AG04450 (cell line): Measurements from ENCODE around the gene ARHGAP42. TPM values are rescaled to one million over a fixed set of nuclear protein-coding genes. Genes with fewer than 3 reads are reported as not detected.

ENCODE experiments used
- CTCF ChIA-PET: fragments of 300-600, 350-600 bp; formaldehyde crosslinking; extraction: SDS; loops from one replicate; lab custom pipeline; 2022; ENCODE audit warnings: antibody characterized with exemption, inconsistent platforms; lab: Charles Lee
- POLR2A ChIA-PET: fragments of 350-600 bp; formaldehyde crosslinking; extraction: SDS; loops from one replicate; lab custom pipeline; 2021; ENCODE audit warnings: antibody characterized with exemption, inconsistent platforms; lab: Yijun Ruan, JAX
- DNase-seq: peaks from one replicate; pipeline ENCODE4 v3.0.0-alpha.2; 2011; ENCODE audit warnings: low read depth, low spot score
- H3K27ac ChIP-seq: one replicate; pipeline ENCODE4 v1.5.1; 2012; ENCODE audit warnings: low read depth, low read length, control low read depth
- H3K27me3 ChIP-seq: one replicate; pipeline ENCODE4 v1.6.0; 2012; ENCODE audit warnings: low read length; ENCODE audit not compliant: control insufficient read depth, insufficient read depth
- H3K4me3 ChIP-seq: 2 replicates; pipeline ENCODE4 v1.5.1; 2011; ENCODE audit warnings: mild to moderate bottlenecking, low read depth, low read length, control low read depth
- H3K9me3 ChIP-seq: 2 replicates; pipeline ENCODE4 v1.5.1; 2012; ENCODE audit warnings: low read length; ENCODE audit not compliant: control insufficient read depth, insufficient read depth
- CTCF ChIP-seq: IDR thresholded peaks from 2 replicates; pipeline ENCODE4 v1.5.1; 2011; ENCODE audit warnings: low read depth, low read length, control low read depth, inconsistent platforms
- polyA plus RNA-seq: library from polyadenylated mRNA; depleted of rRNA; stranded (reverse); fragments of >200 nt; gene quantifications from 2 replicates; pipeline ENCODE4 v1.2.3, GENCODE V29; 2011

ARHGAP42 gene
- polyA plus RNA-seq, 1 experiment = 9.0 TPM

- no peak overlapping the region for H3K4me3 ChIP-seq
- CTCF ChIA-PET = no interaction called here
- POLR2A ChIA-PET = no interaction called here
- no peaks in the 10 kb centered on the region for H3K9me3 ChIP-seq
- no peak for DNase-seq
- TF ChIP-seq CTCF = no peak
- no peak overlapping the region for H3K27ac ChIP-seq
- no peaks in the 10 kb centered on the region for H3K27me3 ChIP-seq
These were observed 253.9 kb downstream of the ARHGAP42 start for GRCh38 chr11:100941033-100941432.

GRCh38 chr11:100942016-100942415 lies 254.9 kb downstream of the ARHGAP42 start:
- ChIA-PET POLR2A (interaction anchor here (0.5 kb wide), 1 partner anchor 84 kb away, joined by 7 read pairs; no protein-coding TSS in a partner anchor), CTCF (interaction anchor here (2.1 kb wide), 1 partner anchor 11 kb away, joined by 5 read pairs; no protein-coding TSS in a partner anchor)
- no peak for DNase-seq
- H3K4me3 ChIP-seq = no peak overlapping the region
- H3K27me3 ChIP-seq = no peaks in the 10 kb centered on the region
- no peak for TF ChIP-seq CTCF
- no peak overlapping the region for H3K27ac ChIP-seq
- H3K9me3 ChIP-seq = no peaks in the 10 kb centered on the region

GRCh38 chr11:100948936-100949335 lies 261.8 kb downstream of the ARHGAP42 start:
- ChIA-PET CTCF (no interaction called here), POLR2A (no interaction called here)
- Histone ChIP-seq H3K4me3 (no peak overlapping the region), H3K9me3 (no peaks in the 10 kb centered on the region), H3K27ac (no peak overlapping the region), H3K27me3 (no peaks in the 10 kb centered on the region)
- DNase-seq = no peak
- TF ChIP-seq CTCF = no peak

GRCh38 chr11:100949443-100949842 lies 262.4 kb downstream of the ARHGAP42 start:
- TF ChIP-seq CTCF = no peak
- no peaks in the 10 kb centered on the region for H3K9me3 ChIP-seq
- POLR2A ChIA-PET = no interaction called here

GRCh38 chr11:100955318-100955717 lies 268.2 kb downstream of the ARHGAP42 start:
- DNase-seq = no peak
- CTCF ChIA-PET = no interaction called here
- Histone ChIP-seq H3K27me3 (no peaks in the 10 kb centered on the region), H3K4me3 (no peak overlapping the region), H3K9me3 (no peaks in the 10 kb centered on the region), H3K27ac (no peak overlapping the region)
- no peak for TF ChIP-seq CTCF
- POLR2A ChIA-PET = no interaction called here

More at GRCh38 chr11:100949443-100949842, 262.4 kb downstream of the ARHGAP42 start:
- Histone ChIP-seq H3K4me3 (no peak overlapping the region), H3K27ac (no peak overlapping the region), H3K27me3 (no peaks in the 10 kb centered on the region)
- CTCF ChIA-PET = no interaction called here
- no peak for DNase-seq
